Nephron (organoid): Measurements from ENCODE around the gene UBXN10.

Source experiments
- H3K27ac Mint-ChIP-seq, 3 experiments: 2 replicates each; pipeline ENCODE4 v1.8.0; 2020; ENCODE audit warnings: mixed read lengths in 3 of 3, mild to moderate bottlenecking in 2 of 3, moderate library complexity in 1 of 3
- H3K27me3 Mint-ChIP-seq: 2 replicates; pipeline ENCODE4 v1.8.0; 2021; ENCODE audit warnings: low read depth, mild to moderate bottlenecking, moderate library complexity, mixed read lengths
- H3K36me3 Mint-ChIP-seq: 2 replicates; pipeline ENCODE4 v1.8.0; 2020; ENCODE audit warnings: low read depth, mixed read lengths
- H3K4me1 Mint-ChIP-seq: 2 replicates; pipeline ENCODE4 v1.8.0; 2020; ENCODE audit warnings: mixed read lengths
- H3K4me3 Mint-ChIP-seq, 3 experiments: 2 replicates each; pipeline ENCODE4 v1.8.0; 2020; ENCODE audit warnings: mild to moderate bottlenecking in 3 of 3, mixed read lengths in 3 of 3, moderate library complexity in 2 of 3
- H3K9me3 Mint-ChIP-seq: 2 replicates; pipeline ENCODE4 v1.8.0; 2020; ENCODE audit warnings: mixed read lengths
- TF ChIP-seq, protein P1 (sequence below), 3 experiments: fragments of 200-600 bp; sonication (generic); IDR thresholded peaks; one replicate each; pipeline ENCODE4 v1.5.0; 2021; ENCODE audit warnings: antibody characterized with exemption in 3 of 3; ENCODE audit not compliant: unreplicated experiment in 3 of 3

Gene UBXN10

GRCh38 chr1:20209471-20209870 lies 23.6 kb downstream of the UBXN10 start:
- Mint-ChIP-seq H3K4me1 (peaks cover 26% of the 10 kb centered on the region), H3K4me3 (no peak overlapping the region), H3K27ac (no peak overlapping the region), H3K9me3 (no peaks in the 10 kb centered on the region), H3K36me3 (no peaks in the 10 kb centered on the region), H3K27me3 (peaks cover 40% of the 10 kb centered on the region)
- TF ChIP-seq, protein P1, sequence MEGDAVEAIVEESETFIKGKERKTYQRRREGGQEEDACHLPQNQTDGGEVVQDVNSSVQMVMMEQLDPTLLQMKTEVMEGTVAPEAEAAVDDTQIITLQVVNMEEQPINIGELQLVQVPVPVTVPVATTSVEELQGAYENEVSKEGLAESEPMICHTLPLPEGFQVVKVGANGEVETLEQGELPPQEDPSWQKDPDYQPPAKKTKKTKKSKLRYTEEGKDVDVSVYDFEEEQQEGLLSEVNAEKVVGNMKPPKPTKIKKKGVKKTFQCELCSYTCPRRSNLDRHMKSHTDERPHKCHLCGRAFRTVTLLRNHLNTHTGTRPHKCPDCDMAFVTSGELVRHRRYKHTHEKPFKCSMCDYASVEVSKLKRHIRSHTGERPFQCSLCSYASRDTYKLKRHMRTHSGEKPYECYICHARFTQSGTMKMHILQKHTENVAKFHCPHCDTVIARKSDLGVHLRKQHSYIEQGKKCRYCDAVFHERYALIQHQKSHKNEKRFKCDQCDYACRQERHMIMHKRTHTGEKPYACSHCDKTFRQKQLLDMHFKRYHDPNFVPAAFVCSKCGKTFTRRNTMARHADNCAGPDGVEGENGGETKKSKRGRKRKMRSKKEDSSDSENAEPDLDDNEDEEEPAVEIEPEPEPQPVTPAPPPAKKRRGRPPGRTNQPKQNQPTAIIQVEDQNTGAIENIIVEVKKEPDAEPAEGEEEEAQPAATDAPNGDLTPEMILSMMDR (IDR thresholded peaks at IDR 0.05; ENCODE audit: unreplicated experiment in 3 of 3) = no peak

DNA sequence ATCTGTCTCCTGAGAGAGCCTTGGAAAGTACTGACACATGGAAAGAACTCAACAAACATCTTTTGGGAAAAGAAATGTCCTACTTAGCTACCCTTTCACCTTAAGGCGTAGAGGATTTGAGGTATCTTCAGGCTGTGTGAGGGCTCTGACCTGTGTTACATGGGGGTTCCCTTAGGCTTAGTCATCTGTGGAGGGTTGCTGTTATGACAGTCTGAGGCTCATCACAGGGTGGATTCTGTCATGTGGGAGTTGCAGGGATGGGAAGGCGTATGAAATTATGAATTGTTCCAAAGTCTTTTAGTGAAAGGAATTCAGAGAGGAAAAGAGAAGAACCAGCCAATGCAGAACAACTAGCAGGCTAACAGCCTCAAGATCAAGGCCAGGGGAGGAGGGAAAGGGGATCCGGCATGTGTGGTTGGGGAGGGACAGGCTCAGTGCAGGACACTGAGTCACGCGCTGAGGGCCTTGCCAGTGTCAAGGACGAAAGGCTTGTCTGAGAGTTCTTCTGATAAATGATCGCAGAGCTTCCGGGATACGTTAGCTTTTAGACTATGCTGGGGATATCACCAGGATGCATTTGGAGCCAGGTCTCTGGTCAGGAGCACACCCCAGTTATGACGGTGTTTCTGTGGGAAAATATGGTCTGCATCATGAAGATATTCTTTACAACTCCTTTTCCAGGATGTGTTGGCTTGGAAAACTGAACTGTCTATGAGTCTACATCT lies 25.0 kb downstream of the UBXN10 start:
- Mint-ChIP-seq H3K27me3 (peaks cover 46% of the 10 kb centered on the region), H3K4me1 (peaks cover 26% of the 10 kb centered on the region), H3K4me3 (no peak overlapping the region), H3K36me3 (no peaks in the 10 kb centered on the region), H3K27ac (peak overlapping the region in 1 of 3 experiments; percentile 18), H3K9me3 (no peaks in the 10 kb centered on the region)
- TF ChIP-seq, protein P1 (IDR thresholded peaks at IDR 0.05; ENCODE audit: unreplicated experiment in 3 of 3) = no peak

DNA sequence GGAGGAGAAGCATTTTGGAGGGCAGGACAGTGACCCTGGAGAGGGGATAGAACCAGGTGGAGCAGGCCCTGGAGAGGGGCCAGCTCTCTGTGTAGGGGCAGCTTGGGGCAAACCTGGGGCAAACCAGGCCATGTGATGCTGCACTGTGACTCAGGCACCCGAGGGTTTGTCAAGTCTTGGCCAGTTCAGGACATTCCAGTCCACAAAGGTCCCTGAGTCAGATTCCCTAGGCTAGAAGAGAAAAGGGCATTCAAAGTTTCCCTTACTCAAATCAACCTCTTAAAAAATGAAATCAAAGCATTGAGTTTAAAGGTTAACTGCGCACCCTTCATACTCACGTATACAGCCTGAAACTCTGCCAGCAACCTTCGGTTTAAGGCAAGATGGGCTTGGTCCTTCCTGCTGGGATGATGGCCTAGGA lies 25.6 kb downstream of the UBXN10 start:
- H3K4me1 Mint-ChIP-seq = peaks cover 26% of the 10 kb centered on the region
- peaks cover 51% of the 10 kb centered on the region for H3K27me3 Mint-ChIP-seq
- TF ChIP-seq, protein P1 (IDR thresholded peaks at IDR 0.05; ENCODE audit: unreplicated experiment in 3 of 3) = no peak
- H3K9me3 Mint-ChIP-seq = no peaks in the 10 kb centered on the region
- no peaks in the 10 kb centered on the region for H3K36me3 Mint-ChIP-seq
- no peak overlapping the region for H3K4me3 Mint-ChIP-seq
- H3K27ac Mint-ChIP-seq = peak overlapping the region in 1 of 3 experiments; percentile 51

- no peak overlapping the region for H3K4me3 Mint-ChIP-seq
- H3K9me3 Mint-ChIP-seq = no peaks in the 10 kb centered on the region
- H3K36me3 Mint-ChIP-seq = no peaks in the 10 kb centered on the region
- H3K27ac Mint-ChIP-seq = peak overlapping the region in 2 of 3 experiments; percentile 36 to 65
- peaks cover 55% of the 10 kb centered on the region for H3K27me3 Mint-ChIP-seq
- peaks cover 26% of the 10 kb centered on the region for H3K4me1 Mint-ChIP-seq
- TF ChIP-seq, protein P1 (IDR thresholded peaks at IDR 0.05; ENCODE audit: unreplicated experiment in 3 of 3) = no peak
These were observed 26.3 kb downstream of the UBXN10 start for GRCh38 chr1:20212085-20212684.

DNA sequence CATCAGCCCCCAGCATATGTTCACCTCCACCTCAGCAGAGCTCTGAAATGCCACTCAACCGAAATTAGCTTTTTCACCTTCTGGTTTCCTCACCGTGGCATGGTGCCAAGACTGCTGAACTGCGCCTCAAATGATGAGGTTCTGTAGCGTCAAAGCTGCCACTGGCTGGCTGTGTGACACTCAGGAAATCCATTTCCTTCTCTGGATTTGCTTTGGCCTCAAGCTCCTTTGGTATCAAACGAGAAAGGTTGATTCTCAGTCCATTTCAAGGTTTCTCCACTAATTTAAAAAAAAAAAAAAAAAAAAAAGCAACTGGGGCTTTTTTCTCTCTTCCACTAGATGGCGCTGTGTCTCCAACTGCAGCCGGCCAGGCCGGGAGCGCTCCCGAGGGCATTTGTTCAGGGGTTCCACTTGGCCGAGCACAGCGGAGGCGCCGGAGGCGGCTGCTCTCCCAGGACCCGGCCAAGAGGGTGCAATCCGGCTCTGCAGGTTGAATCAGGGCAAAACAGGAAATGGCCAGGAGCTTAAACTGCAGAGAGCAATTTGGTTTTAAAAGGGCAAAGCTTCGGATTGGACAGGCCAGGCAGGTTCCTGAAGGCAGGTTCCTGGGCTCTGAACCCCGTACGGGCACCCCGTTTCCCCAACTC lies 26.9 kb downstream of the UBXN10 start:
- Mint-ChIP-seq H3K27me3 (peaks cover 61% of the 10 kb centered on the region), H3K4me3 (no peak overlapping the region), H3K9me3 (no peaks in the 10 kb centered on the region), H3K27ac (peak overlapping the region in 2 of 3 experiments; percentile 46 to 65), H3K36me3 (no peaks in the 10 kb centered on the region), H3K4me1 (peaks cover 26% of the 10 kb centered on the region)
- TF ChIP-seq, protein P1 (IDR thresholded peaks at IDR 0.05; ENCODE audit: unreplicated experiment in 3 of 3) = peak; percentile 75 to 89 (median 75)
